ENCODE results near the gene CACNA1A. TPM values are rescaled to one million over a fixed set of nuclear protein-coding genes. Genes with fewer than 3 reads are reported as not detected.
"Not testable (repeated sequence)": the region's sequence is repeated elsewhere in the genome, so short reads cannot be mapped to it uniquely, and the experiment has no call there.

CACNA1A gene
- polyA plus RNA-seq, 3 donors = 2.0 to 2.9 (median 2.1) TPM

- DNase-seq = no peak
Observed at GRCh38 chr19:13366529-13367143, 139.6 kb downstream of the CACNA1A start.

- no peak for DNase-seq
Observed at GRCh38 chr19:13363954-13364353, 142.3 kb downstream of the CACNA1A start.

- no peak for DNase-seq
Observed at GRCh38 chr19:13363245-13363644, 143.0 kb downstream of the CACNA1A start.

- no peak for DNase-seq
Observed at GRCh38 chr19:13362668-13363067, 143.6 kb downstream of the CACNA1A start.

GRCh38 chr19:13361726-13362125, 144.6 kb downstream of the CACNA1A start:
- DNase-seq = not testable (repeated sequence)

- DNase-seq = no peak
Observed at GRCh38 chr19:13356686-13357280, 149.5 kb downstream of the CACNA1A start.

- DNase-seq = no peak
Observed at GRCh38 chr19:13356185-13356584, 150.1 kb downstream of the CACNA1A start.

GRCh38 chr19:13355356-13355755, 150.9 kb downstream of the CACNA1A start:
- DNase-seq = no peak

- no peak for DNase-seq
Observed at GRCh38 chr19:13353625-13354024, 152.7 kb downstream of the CACNA1A start.

GRCh38 chr19:13350759-13351158, 155.5 kb downstream of the CACNA1A start:
- no peak for DNase-seq

- no peak for DNase-seq
Observed at GRCh38 chr19:13350072-13350471, 156.2 kb downstream of the CACNA1A start.

GRCh38 chr19:13347367-13347766, 158.9 kb downstream of the CACNA1A start:
- DNase-seq = no peak

- DNase-seq = no peak
Observed at GRCh38 chr19:13343514-13343913, 162.8 kb downstream of the CACNA1A start.

GRCh38 chr19:13342672-13343071, 163.6 kb downstream of the CACNA1A start:
- DNase-seq = no peak

- no peak for DNase-seq
Observed at GRCh38 chr19:13339869-13340268, 166.4 kb downstream of the CACNA1A start.

- no peak for DNase-seq
Observed at GRCh38 chr19:13337181-13337580, 169.1 kb downstream of the CACNA1A start.

- no peak for DNase-seq
Observed at GRCh38 chr19:13334801-13335481, 171.3 kb downstream of the CACNA1A start.

- DNase-seq = no peak
Observed at GRCh38 chr19:13330285-13330684, 176.0 kb downstream of the CACNA1A start.

GRCh38 chr19:13329766-13330165, 176.5 kb downstream of the CACNA1A start:
- DNase-seq = no peak

- DNase-seq = no peak
Observed at GRCh38 chr19:13328241-13328640, 178.0 kb downstream of the CACNA1A start.

GRCh38 chr19:13319526-13319925, 186.8 kb downstream of the CACNA1A start:
- no peak for DNase-seq

- no peak for DNase-seq
Observed at GRCh38 chr19:13318190-13318589, 188.1 kb downstream of the CACNA1A start.

GRCh38 chr19:13315495-13315894, 190.8 kb downstream of the CACNA1A start:
- DNase-seq = no peak
